Femur (tissue), 1 donor: ENCODE measurements around the gene SCO2.

Experiments
- DNase-seq: peaks from one replicate; pipeline ENCODE4 v3.0.0-alpha.2; 2017

SCO2 gene

GRCh38 chr22:50474710-50475651 lies 50.4 kb downstream of the SCO2 start, which contains the start of gene SBF1:
TSS of gene SBF1 (minus strand) at chr22:50475035. CDS start at chr22:50474840, 195 bp downstream.
- peak; percentile 94 for DNase-seq

- DNase-seq = no peak
Observed at GRCh38 chr22:50473855-50474671, 51.3 kb downstream of the SCO2 start.
